ENCODE results near the gene GPC5.

Gene GPC5

GRCh38 chr13:91710733-91711132, 312.3 kb downstream of the GPC5 start:
- no peak for DNase-seq (ENCODE audit: low read depth)

GRCh38 chr13:91714855-91715254, 316.4 kb downstream of the GPC5 start:
- no peak for DNase-seq (ENCODE audit: low read depth)

GRCh38 chr13:91716436-91717065, 318.1 kb downstream of the GPC5 start:
- no peak for DNase-seq (ENCODE audit: low read depth)

- DNase-seq (ENCODE audit: low read depth) = no peak
Observed at GRCh38 chr13:91719033-91719432, 320.6 kb downstream of the GPC5 start.

GRCh38 chr13:91721413-91721812, 323.0 kb downstream of the GPC5 start:
- DNase-seq (ENCODE audit: low read depth) = no peak

GRCh38 chr13:91722267-91722884, 324.0 kb downstream of the GPC5 start:
- DNase-seq (ENCODE audit: low read depth) = no peak

GRCh38 chr13:91724591-91724990, 326.2 kb downstream of the GPC5 start:
- DNase-seq (ENCODE audit: low read depth) = no peak

- no peak for DNase-seq (ENCODE audit: low read depth)
Observed at GRCh38 chr13:91725646-91726045, 327.2 kb downstream of the GPC5 start.

- no peak for DNase-seq (ENCODE audit: low read depth)
Observed at GRCh38 chr13:91726671-91727070, 328.2 kb downstream of the GPC5 start.

- DNase-seq (ENCODE audit: low read depth) = no peak
Observed at GRCh38 chr13:91729859-91730258, 331.4 kb downstream of the GPC5 start.

- DNase-seq (ENCODE audit: low read depth) = no peak
Observed at GRCh38 chr13:91739751-91740150, 341.3 kb downstream of the GPC5 start.

GRCh38 chr13:91740756-91741155, 342.3 kb downstream of the GPC5 start:
- DNase-seq (ENCODE audit: low read depth) = no peak

GRCh38 chr13:91741925-91742324, 343.5 kb downstream of the GPC5 start:
- DNase-seq (ENCODE audit: low read depth) = no peak

GRCh38 chr13:91744284-91744683, 345.9 kb downstream of the GPC5 start:
- no peak for DNase-seq (ENCODE audit: low read depth)

- no peak for DNase-seq (ENCODE audit: low read depth)
Observed at GRCh38 chr13:91745967-91746366, 347.5 kb downstream of the GPC5 start.

GRCh38 chr13:91747186-91747585, 348.8 kb downstream of the GPC5 start:
- DNase-seq (ENCODE audit: low read depth) = no peak

GRCh38 chr13:91748416-91749089, 350.1 kb downstream of the GPC5 start:
- no peak for DNase-seq (ENCODE audit: low read depth)

- no peak for DNase-seq (ENCODE audit: low read depth)
Observed at GRCh38 chr13:91758724-91759123, 360.3 kb downstream of the GPC5 start.

GRCh38 chr13:91762957-91763356, 364.5 kb downstream of the GPC5 start:
- DNase-seq (ENCODE audit: low read depth) = no peak

- DNase-seq (ENCODE audit: low read depth) = no peak
Observed at GRCh38 chr13:91764527-91764926, 366.1 kb downstream of the GPC5 start.

- DNase-seq (ENCODE audit: low read depth) = no peak
Observed at GRCh38 chr13:91767651-91768050, 369.2 kb downstream of the GPC5 start.

- no peak for DNase-seq (ENCODE audit: low read depth)
Observed at GRCh38 chr13:91768746-91769145, 370.3 kb downstream of the GPC5 start.

GRCh38 chr13:91771229-91771628, 372.8 kb downstream of the GPC5 start:
- DNase-seq (ENCODE audit: low read depth) = no peak

Data from stimulated activated CD8-positive, alpha-beta memory T cell treated with anti-CD3 and anti-CD28 coated beads, Interleukin-4, amount 100 ng/mL, for 24 hours (primary cell).